A204.1 (cell line): ENCODE data around the gene SH2D4B.

Experiments used
- FAIRE-seq: peaks from 2 replicates; lab custom pipeline; 2012; peaks lifted over from hg19 to GRCh38; lab: Jason Lieb, UNC

SH2D4B gene

DNA sequence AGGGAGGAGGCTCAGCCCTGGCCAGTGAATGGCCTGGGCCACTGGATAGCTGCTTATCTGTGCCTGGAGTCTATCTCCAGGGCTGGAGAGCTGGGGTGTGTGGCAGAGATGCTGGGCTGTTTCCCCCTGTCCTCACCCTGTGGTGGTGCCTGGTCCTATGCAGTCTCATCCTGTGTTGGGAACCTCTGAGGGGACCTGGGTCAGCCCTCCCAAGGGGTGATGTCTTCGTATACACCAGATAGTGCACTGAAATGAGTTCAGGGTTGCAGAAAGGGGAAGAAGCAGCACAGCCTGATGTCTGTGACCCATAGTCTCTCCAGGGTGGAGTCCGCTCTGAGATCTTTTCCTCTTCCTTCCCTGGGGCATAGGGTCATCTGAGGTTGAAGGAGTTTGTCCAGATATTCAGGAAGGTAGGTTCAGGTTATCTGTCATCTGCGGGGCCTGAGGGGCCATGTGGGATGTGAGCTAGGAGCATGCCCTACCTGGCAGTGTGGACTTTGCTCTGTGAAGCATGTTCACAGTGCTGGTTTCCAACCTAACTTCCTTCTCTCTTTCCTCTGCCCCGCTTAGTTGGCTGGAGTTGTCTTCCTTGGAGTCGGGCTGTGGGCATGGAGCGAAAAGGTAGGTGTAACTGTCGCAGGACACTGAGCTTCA, 33.4 kb upstream of the SH2D4B start:
- no peak for FAIRE-seq

DNA sequence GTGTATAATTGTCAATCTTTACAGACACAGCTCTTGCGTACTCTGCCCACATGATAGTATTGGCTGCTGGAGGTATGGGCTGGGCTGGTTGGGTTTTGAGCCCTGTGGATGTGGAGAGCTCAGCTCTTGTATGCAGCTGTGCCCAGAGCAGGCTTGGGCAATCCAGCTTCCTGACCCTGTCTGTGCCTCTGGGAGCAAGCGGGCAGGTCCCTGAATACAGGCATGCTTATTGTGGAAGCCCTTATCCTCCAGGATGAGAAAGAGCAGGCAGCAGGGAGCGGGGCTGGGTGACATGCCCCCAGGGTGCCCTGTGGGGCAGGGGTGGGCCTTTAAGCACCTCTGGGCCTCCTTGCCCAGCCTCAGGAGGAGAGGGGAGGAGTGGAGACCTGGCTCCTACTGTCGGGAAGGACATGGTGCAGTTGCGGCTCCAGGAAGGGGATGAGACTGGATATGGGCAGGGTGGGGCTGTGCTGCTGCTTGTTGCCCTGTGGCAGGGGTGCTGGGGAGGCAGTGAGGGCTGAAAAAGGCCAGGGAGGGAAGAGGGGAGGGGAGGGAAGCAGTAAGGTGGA, 32.7 kb upstream of the SH2D4B start:
- no peak for FAIRE-seq

DNA sequence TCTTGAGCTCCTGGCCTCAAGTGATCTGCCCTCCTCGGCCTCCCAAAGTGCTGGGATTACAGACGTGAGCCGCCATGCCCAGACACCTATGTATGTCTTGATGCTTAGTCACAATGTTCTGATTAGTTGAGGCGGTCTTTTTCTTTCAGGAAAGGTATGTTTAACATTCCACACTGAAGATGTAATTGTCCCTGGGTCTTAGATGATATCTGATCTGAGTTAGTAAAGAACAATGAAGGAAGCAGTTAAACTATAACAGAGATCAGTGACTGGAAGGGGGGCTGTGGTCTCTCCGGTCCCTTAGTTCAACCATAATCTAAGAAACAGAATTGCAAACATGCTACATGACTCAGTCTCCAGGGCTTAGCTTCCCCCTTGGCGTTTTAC, 31.5 kb upstream of the SH2D4B start:
- FAIRE-seq: no peak

DNA sequence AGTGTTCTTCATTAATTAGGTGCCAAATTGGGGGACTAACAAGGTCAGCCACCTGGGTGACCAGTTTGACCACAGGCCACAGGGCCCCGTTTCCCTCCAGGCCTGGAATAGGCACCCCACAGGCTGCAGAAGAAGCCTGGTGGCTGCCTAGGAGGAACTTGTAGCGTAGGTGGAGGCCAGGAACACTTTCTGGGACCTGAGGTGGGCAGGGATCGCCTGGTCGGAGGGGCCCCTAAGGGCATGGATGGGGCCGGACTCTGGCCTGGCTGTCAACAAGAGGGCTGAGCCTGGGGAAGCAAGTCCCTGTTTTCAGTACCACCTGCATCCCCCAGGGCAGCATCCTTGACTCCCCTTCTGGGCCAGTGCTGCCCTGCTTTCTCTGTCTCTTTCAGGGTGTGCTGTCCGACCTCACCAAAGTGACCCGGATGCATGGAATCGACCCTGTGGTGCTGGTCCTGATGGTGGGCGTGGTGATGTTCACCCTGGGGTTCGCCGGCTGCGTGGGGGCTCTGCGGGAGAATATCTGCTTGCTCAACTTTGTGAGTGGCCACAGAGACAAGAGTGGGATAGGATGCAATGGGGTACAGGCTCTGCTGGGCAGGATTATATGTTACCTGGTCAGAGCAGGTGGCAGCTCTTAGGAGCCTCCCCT, 30.7 kb upstream of the SH2D4B start:
- no peak for FAIRE-seq

DNA sequence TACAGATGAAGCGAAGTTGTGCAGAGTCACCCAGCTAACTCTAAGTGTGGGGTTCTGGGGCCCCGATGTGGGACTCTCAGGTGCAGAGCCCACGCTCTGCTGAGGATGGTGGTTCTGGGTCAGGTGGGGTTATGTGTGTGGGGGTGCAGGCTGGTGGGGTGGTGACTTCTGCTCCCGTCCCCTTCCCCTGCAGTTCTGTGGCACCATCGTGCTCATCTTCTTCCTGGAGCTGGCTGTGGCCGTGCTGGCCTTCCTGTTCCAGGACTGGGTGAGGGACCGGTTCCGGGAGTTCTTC, 28.6 kb upstream of the SH2D4B start:
- FAIRE-seq: no peak

DNA sequence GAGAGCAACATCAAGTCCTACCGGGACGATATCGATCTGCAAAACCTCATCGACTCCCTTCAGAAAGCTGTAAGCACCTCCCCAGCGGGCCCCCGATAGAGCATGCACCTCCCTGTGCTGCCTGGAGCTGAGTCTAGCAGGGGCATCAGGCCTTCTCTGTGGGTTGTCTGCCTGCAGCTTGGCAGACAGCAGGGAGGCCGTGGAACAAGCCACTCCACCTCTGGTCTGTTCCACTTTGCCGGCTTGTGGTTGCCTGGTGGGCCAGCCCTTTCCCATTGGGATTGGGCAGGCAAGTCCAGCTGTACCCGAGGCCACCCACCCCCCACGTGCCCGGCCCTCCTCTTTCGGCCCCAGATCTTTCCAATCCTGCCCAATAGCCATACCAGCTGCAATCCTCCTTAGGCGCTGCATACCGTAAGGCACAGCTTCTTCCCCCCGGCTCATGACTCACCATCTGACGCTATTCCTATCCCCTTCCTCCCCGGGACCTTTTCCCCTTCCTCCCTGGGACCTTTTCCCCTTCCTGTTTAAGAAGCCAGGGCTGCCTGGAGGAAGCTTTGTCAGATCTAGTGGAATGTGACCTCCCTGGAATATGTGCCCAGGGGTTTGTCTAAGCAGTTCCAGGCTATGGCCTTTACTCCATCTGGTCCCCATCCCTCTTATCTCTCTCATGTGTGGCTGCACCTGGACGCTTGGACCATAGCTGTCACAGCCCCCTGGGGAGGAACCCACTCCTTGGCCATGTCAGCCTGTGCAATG, 28.1 kb upstream of the SH2D4B start:
- FAIRE-seq: no peak

DNA sequence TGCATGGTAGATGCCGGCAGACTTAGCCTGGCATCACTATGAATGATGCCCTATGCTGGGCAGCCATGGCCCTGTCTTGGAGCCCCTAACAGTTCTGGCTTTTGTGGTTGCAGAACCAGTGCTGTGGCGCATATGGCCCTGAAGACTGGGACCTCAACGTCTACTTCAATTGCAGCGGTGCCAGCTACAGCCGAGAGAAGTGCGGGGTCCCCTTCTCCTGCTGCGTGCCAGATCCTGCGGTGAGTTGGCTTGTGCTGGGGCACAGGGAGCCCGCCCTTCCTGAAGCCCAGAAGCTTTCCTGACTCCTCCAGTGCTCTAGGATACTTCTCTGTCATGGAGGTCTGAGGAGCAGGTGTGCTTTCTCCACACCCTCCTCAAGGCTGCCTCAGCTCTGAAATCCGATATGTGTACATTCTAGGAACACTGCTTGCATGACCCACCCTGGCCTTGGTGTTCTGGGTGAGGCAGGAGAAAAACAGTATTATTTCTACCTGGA, 25.6 kb upstream of the SH2D4B start:
- FAIRE-seq: no peak

DNA sequence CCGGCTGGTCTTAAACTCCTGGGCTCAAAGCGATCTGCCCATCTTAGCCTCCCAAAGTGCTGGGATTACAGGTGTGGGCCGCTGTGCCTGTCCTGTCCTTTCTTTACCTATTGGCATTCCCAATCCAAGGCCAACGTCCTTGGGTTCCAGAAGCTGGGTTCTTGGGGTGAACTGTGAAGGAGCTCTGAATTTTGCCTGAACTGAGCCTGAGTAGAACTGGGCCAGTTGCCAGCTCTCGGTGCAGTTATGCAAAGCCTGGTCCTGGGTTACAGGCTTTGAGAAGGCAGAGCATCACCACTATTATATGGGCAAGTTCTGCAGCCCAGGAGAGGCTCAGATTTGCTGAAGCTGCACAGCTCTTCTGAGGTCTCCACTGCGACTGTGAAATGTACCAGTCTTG, 24.6 kb upstream of the SH2D4B start:
- FAIRE-seq: no peak

DNA sequence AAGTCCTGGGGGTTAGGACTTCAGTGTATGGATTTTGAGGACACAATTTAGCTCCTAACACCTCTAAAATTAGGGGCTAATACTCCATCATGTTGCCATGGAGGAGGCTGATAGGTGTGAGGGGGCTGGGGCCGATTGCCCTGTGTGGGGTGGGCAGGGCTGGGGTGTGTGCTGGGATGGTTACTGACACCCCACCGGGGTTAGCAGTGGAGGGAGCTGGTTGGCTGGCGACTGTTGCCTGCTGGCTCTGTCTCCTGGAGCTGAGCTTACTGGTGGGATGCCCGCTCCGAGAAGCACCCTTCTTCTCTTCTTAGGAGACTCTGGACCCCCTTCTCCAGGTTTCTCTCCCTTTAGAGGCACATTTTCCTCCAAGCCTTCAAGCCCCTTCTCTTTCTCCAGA, 22.2 kb upstream of the SH2D4B start:
- FAIRE-seq: no peak

DNA sequence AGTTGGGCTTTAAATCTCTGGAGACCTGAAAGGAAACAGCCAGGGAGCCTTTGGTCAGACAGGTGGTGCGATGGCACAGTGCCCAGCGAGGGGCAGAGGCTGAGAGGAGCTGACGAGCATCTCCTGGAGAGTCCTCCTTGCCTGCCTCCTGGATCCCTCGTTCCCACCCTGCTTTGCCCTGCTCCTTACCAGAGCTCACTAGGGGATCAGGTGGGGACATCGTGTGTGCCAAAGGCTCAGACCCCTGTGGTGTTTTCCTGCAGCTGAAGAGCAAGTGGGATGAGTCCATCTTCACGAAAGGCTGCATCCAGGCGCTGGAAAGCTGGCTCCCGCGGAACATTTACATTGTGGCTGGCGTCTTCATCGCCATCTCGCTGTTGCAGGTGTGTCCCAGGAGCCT, 21.8 kb upstream of the SH2D4B start:
- no peak for FAIRE-seq

DNA sequence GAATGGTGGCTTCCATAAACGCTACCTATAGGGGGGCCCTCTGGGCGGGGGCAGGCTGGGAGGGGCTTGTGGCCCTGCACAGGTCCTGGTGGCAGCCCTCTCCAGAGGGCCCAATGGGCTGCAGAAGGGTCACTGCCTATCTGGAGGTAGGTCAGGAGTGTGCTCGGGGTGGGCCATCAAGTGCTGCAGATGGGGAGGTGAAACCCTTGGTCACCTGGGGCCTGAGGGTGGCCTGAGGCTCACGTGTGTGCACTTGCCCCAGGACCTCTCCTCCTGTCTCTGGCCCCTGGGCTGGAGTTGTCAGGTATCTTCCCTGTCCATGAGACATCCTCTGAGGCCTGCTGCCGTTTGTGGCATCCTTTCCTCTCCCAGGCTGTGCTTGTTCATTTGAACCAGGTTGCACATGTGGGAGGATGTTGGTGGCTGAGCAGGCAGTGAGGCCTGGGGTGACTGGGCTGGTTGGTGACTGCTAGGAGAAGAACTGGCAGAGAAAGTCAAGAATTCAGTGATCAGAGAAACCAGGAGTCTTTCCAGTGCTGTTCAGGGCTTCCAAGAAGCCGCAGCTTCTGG, 21.1 kb upstream of the SH2D4B start:
- no peak for FAIRE-seq

DNA sequence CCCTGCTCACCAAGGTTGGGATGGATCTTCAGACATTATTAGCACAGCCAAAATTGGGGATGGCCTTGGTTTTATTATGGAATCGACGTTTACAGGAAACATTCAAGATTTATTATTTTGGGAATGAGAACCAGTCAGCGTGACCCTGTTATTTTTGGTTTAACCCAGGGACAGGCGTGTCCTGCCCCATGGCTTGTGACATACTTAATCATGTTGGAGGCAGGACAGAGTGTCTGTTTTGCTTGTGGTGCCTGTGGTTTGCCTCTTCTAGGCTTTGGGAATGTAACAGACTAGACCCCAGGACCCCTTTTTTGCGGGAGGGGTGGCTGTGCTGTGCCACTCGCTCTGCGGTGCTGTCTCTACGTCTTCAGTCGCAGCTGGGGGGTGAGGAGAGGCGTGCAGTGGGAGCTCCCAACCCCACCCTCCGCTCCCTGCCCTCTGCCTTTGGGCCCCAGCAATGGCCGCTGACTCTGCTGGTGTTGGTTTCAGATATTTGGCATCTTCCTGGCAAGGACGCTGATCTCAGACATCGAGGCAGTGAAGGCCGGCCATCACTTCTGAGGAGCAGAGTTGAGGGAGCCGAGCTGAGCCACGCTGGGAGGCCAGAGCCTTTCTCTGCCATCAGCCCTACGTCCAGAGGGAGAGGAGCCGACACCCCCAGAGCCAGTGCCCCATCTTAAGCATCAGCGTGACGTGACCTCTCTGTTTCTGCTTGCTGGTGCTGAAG, 20.1 kb upstream of the SH2D4B start:
- no peak for FAIRE-seq

DNA sequence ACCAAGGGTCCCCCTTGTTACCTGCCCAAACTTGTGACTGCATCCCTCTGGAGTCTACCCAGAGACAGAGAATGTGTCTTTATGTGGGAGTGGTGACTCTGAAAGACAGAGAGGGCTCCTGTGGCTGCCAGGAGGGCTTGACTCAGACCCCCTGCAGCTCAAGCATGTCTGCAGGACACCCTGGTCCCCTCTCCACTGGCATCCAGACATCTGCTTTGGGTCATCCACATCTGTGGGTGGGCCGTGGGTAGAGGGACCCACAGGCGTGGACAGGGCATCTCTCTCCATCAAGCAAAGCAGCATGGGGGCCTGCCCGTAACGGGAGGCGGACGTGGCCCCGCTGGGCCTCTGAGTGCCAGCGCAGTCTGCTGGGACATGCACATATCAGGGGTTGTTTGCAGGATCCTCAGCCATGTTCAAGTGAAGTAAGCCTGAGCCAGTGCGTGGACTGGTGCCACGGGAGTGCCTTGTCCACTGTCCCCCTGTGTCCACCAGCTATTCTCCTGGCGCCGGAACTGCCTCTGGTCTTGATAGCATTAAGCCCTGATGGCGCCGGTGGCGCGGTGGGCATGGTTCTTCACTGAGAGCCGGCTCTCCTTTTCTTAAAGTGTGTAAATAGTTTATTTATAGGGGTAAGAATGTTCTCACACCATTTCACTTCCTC, 19.4 kb upstream of the SH2D4B start:
- FAIRE-seq: no peak

DNA sequence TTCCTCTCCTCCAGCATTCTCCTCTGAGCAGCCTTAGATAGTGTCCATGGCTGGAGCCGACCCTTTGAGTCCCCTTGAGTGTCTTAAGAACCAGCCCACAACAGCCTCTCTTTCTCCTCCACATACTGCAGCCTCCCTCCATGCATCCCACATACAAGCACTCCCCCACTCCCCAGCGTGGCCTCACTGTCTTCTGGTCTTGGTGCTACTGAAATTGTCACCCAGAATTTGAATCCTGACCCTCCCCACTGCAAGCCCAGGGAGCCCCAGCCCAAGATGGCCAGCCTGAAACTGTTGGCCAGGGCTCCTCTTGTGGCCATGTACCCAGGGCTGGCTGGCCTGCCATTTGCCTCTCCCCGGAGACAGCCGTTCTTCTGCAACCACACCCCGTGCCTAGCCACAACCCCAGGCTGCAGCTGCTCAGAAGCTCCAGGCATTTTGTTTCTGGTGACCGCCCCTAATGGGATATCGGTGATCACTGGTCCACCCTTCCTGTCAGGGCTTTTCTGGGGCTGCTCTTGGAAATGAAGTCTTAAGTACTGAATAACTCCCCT, 18.8 kb upstream of the SH2D4B start:
- FAIRE-seq: no peak

DNA sequence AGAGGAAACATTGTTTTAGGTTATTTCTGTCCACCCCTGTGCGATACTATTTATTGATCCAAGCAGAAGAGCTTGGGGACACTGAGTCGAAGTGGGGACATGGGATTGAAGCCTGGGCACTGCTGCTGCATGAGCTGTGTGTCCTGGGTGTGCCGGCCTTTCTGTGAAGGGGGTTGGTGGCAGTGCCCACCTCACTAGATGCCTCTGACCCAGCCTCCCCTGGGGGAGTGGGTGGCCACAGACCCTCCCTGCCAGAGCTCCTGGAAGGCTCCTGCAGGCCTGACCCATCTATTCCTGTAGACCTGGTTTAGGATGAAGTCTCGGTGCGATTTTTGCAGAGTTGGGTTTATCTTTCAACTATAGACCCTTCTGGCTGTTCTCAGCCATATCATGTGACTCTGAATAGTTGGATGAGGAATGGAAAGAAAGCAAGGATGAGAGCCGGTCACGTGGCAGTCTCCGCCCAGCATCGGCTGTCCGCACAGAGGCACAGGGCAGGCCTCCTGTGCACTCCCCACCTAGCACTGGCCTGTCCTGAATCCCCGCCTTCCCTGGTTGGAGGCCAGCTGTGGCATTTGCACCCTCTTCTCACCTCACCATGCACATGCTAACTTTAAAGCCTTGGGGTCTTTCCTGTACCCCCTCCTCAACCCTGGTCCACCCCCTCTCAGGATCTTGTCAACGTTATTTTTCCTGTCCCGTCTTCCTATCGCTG, 17.6 kb upstream of the SH2D4B start:
- no peak for FAIRE-seq

DNA sequence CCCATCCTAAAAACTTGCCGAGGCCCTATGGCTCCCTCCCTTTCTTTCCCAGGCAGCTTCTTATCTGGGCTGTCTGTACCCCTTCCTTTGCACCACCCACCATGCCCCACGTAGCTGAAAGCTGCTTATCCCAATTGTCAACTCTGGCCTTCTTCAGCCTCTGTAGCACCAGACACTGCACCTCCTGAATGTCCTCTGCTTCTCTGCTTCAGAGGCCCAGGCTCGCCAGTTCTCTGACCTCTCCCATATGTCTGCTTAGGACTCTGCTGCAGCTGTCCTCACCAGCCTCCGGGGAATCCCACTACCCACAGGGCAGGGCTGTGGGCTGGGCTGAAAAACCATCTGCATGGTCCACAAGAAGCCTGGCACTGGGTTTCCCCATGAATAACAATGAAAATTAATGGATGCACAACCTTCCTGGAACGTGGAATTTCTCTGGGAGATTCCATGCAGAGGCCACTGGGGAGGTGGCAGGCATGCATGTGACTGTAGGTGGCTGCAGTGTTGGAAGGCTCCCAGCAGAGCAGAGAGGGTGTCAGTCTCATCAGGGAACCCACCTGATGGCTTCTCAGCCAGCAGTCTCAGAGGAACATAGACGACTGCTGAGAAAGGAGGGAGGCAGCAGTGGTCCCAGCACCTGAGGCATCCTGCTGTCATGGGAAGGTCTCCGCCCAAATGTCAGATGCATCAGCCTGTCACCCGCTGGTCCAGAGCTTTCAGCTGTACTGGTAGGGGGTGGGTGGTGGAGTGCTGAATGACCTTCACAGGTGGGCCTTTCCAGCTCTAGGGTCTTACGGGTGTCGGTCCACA, 16.8 kb upstream of the SH2D4B start:
- no peak for FAIRE-seq

DNA sequence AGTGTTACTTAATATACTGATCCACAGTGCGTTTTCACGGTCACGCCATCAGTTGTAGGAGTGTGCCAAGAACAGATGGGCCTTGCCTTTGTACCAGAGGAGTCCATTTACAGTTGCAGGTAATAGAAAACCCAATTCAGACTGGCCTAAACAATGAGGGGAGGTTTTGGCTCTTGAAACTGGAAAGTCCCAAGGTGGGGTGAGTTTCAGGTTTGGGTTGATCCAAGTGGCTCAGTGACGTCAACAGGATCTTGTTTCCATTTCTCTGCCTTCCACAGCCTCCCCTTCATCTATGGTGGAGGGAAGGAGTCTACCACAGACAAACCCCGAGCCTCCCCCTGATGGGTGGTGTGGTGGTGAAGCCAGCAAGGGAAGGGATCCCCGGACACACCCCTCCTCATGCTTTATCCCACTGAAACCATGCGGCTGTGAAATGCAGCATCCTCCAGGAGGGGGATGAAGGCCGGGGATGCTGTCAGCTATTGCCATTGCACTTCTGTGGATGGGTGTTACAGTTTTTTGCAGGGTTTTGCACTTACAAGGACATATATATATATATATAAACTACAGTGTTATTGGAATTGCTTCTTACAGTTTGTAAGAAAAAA, 14.8 kb upstream of the SH2D4B start:
- FAIRE-seq: no peak

DNA sequence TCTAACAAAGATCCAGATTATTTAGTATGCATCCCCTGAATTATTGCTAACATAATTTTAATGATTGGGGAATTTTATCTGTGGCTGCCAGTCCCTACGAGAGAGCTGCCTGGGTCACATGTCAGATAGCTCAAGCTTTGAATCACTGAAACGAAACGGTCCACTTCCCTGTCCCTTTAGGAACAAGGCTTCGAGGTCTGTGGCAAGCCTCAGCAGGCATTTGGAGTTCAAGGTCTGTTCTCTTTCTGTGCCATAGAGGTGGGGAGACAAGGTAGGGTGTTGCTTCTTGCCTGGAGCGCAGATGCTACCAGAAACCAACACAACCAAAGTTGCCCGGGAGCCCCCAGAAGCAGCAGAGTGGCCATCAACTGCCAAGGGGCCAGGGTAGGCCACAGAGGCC, 13.9 kb upstream of the SH2D4B start:
- FAIRE-seq: no peak

DNA sequence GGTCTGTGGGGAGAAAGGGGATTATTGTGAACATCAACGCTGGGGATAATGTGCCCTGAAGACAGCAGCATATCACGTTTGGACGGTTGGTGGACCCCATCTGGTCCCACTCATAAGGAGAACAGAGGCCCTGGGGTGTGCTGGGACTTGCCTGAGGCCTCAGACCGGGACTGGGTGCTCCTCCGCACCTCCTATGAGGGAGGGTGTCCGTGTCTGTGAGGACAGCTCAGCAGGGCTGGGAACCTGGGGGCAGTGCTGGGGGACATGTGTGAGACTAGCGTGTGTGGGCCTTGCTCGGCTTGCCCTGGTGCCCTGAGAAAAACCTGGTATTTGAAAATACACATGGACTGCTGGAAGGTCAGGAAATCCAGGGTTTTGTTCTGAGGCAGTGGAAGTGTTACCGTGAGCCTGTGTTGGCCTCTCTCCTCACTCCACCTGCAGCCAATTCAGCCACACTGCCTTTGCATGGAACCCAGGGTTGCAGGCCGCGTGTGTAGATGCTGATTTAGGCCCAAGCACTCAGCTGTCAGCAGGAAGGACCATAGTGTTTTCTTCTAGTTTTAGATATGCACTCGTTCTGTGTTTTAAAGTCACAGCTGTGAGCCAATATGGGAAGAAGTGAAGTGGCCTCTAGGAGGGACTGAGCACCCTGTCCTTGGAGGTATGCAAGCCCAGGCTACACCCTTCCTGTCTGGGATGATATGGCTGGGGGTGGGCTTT, 13.4 kb upstream of the SH2D4B start:
- FAIRE-seq: no peak
